HG03108 (cell line): ENCODE data around the gene DCLK1.

ENCODE experiments used
- ATAC-seq: cut with Tn5 transposase; IDR thresholded peaks from one replicate; pipeline ENCODE4 v1.9.1; 2021; ENCODE audit warnings: moderate library complexity; ENCODE audit not compliant: unreplicated experiment

Gene DCLK1

DNA sequence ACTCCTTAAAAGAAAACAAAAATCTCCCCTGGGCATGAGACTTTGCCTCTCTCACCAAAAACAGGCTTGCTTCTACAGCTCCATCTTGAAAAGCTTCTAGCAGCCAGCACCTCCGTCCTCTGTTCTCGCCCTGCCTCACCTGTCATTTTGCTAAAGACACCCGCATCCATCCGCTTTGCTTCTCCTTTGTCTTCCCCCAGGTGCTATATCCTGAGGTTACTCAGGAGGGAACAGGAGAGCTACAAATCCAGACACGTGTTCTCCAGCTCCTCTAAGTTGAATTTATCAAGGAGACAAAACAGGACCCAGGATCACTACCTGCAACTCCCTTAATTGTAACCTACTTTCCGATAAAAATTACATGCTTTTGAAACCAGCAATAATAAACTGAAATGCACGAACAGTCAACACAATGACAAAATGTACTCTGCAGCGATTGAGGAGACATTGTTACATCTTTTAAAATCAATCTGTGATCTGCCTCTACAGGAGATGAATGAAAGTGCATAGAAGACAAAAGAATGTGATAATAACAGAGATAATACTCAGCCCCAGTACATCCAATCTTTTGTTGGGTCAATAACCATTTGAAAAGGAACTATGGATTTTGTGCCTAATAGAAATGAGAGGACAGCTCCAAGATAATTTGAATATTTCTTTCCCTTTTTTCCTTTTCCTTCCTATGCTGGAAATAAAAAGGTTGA lies 221.2 kb downstream of the DCLK1 start:
- no peak for ATAC-seq

DNA sequence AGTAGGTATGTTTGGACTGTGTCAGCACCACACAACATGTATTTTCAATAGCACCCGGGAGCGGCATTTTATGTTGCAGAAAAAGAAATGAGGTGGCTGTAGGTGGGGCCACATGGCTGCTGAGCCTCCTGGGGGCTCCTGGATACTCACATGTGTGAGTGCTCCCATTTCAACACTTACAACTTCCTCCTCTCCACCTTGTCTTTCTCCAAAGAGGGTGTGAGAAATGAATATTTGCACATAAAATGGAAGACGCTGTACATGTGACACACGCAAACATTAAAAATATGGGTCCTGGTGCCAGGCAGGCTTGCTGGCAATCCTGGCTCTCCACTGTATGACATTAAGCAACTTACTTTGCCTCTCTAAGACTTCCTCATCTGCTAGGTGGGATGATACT lies 222.1 kb downstream of the DCLK1 start:
- ATAC-seq = no peak

DNA sequence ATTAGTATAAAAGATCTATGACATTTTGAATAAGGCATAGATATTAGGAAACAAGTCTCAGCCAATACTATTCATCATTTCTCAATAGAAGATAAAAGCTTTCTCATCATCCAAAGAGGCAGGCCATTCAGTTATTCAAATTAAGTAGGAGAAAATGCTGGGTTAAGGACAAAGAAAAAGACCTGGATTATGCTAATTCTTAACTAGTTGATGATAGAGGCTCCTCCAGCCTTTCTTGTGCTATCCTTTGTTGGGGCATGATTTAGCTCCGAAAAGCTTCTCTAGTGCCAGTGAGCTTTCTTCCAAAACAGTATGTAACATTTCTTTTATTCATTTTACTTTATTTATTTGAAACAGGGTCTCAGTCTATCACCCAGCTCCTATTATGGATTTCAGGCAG lies 223.0 kb downstream of the DCLK1 start:
- no peak for ATAC-seq

DNA sequence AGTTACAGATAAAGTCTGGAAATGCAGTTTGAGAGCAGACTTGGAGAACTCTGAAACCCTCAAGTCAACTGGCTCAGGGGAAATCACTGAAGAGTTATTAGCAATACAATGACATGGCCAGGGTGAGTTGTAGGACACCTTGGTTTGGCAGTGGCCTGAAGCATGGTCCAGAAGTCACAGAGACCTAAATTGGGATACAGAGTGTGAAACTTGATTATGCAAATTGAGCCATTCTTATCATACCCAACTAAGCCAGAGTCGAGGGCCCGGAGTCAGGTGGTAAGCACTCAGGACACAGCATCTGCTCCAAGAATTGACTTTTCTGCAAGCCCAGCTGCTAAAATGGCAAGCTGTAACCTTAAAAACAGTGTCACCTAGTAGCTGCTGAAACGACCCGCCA lies 224.5 kb downstream of the DCLK1 start:
- ATAC-seq = no peak

DNA sequence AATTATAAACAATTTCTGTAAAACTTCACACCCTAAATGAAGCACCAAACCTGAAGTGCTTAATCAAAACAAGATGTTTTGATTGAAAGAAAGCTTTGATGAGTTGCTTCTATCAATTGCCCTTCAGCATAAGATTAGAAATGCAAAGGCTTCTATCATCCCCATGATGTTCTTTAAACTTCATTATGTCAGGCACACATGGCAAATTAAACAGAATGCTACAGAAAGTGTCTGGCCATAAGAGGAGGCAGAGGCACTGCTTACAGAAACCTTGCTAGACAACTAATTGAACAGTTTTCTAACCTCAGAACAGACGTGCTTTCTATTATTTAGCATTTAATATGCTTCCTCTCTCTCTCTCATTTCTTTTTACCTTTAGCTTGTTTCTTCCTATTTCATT lies 228.1 kb downstream of the DCLK1 start:
- no peak for ATAC-seq

DNA sequence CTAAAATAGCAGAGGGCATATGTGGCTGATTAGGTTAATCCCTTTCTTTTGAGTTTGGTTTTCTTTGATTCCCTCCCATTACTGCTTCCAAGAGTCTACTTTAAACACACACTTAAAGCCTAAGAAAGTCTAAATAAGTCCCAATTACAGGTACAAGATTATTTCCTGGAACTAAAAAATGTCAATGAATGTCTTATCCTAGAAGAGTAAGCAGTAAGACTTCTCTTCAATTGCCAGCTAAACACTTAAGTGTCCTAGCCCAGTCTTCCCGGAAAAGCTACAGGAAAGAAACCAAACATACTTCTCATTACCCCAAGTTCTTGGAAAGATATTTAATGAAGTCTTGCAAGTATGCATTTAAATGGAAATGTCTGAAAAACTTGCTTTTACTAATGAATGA lies 233.1 kb downstream of the DCLK1 start:
- no peak for ATAC-seq

DNA sequence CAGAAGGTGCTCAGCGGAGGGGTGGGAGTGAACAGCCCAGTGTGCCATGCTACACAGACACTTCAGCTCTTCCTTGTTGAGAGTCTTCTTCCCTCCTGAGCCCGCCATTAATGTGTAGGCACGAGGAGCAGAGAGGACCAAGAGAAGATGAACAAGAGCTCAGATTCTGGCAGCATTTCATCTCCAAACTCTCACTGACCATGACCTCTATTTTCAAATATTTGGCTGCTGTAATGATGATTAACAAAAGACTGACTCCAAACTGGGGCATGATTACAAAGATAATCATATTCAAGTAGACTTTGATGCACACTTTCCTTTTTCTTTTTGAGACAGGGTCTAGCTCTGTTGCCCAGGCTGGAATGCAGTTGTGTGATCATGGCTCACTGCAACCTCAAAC lies 236.5 kb downstream of the DCLK1 start:
- ATAC-seq = no peak

DNA sequence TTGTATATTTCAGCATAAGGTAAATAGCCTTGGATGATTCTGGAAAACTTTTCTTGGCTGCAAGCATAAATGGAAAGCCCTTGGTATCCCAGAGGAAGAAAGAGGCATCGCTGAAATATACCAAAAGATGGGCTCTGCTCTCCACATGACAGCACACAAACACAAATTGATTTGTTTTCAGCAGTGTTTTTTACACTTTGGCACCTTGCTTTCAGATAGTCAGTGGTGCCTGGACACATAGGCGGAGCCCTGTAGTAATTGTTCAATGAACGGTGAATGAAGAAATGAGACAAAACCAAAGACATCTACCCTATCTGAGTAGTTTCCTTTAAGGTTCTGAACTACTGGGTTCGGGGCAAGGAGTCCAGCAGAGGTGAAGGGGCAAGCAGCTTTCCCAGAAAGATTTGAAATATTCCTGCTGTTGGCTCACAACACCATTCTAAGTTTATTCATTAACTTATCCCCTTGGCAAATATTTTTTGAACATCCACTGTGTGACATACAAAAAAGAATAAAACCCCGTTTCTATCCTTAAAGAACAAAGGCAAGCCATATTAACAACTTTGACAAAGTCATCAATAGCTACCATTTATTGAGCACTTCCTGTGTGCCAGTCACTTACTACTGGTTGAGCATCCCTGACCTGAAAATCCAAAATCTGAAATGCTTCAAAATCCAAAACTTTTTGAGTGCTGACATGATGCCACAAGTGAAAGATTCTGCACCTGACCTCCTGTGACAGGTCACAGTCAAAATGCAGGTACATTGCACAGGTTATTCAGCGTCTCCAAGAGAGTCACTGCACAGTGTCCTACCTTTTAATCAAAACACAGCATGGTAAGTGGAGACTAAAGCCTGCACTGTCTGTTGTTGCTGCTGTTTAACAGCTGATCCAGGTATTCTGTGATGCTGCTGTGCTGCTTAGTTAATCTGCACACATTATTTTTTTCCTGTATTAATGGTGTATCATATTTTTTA lies 238.1 kb downstream of the DCLK1 start:
- no peak for ATAC-seq

DNA sequence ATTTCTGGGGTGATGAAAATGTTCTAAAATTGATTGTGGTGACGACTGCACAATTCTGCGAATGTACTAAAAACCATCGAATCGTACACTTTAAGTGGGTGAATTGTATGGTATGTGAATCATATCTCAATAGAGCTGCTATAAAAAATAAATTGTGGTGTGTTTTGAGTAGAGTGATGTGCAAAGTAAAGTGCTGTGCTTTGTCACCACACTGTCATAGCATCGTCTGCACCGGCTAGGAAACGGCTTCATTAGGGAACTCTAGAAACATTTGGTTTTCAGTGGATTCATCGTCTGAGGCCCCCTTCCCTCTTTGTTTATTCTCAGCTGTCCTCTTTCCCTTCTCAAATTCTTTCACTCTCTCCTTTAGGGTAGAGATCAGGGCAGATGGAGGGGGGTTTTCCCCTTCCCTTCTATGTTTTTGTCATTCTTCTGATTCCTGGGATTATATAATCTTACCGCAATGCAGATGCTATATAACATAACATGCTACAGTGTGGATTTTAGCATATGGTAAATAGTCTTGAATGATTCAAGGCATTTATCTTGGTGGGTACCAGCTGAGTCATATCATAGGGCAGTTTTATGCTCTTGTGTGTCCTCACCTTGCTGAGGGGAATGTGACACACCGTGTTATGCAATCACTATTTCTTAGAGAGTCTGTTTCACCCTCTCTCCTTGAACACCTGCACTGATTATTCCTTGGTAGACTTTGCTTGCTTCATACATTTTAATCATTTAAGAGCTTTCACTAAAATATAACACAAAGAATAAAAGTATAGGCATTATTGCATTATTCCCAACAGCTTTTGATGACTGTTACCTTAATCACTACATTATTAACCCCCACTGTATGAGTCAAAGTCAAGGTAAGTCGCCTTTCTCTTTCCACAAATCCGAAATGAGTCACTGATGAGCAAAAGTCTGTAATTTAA lies 239.4 kb downstream of the DCLK1 start:
- no peak for ATAC-seq

DNA sequence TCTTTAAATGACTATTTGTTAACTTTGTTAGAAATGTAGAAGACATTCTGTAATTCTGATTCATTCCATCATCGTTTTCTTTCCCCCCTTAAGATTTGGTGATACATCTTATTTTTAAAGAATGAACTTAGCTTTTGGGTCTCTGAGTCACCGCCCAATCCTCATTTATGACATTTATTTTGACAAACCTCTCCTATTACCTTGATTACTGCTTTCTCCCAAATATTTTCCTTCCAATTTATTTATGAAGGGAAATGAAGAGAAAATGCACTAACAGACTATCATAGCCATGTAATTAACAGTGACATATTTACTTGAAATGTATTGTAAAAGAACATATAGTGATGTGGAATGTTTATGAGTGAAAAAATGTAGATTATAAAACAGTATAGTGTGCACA lies 241.6 kb downstream of the DCLK1 start:
- no peak for ATAC-seq

DNA sequence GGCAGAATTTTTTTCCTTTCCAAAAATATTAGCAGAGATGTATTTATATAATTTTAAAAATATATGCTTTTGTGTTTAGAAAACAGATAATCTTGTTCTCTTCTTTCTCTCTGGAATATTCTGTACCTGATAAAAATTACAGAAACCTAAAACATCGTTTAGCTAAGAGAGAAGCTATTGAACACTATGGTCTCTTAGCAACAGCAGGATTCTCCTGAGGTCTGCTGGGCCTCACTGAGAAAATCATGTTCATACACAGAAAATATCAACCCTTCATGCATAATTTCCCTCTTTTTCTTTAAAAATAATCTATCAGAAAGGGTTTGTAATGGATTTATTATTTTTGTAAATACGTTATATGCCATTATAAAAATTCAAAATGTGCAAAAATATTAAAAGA lies 242.2 kb downstream of the DCLK1 start:
- no peak for ATAC-seq

DNA sequence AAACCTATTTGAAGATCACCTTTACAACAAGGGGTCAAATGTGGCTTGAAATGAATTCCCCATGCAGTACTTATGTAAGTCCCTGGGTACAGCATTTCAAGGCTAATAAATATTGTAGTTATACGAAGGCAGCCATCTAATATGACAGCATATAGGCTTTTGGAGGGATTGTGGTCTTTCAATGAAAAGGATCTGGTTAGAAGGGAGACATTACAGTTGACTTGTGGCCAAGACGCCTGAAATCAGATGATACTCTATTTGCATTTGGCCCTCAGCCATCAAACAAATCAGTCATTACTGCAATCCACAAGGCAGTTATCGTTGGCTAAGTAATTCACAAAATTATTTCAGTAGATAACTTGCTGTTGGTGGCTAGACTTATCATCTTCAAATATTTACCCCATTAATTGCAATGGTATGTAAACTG lies 242.7 kb downstream of the DCLK1 start:
- no peak for ATAC-seq

DNA sequence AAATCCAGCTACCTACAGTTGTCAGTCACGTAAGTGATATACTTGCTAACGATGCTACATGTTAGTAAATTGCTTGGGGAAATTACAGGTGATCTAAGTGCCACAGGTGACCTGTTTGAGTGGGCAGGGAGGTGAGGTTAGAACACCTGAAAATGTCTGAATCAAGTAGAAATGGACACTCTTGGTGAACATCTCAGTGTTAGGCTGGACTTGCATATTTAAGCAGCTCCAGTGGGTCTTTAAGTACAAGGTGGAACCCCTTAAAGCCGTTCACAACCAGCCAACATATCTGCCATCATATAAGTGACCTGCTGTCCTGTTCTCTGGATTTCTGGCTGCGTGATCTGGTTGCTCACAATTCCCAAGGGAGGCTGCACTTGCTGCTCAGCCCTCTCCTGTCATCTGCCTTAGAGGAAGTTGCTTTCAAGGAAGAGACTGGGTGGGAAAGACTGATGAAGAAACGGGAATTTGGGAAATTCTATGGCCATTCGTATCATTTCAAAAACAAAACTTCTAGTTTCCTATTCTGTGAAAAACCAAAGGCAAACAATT lies 244.0 kb downstream of the DCLK1 start:
- ATAC-seq = no peak

DNA sequence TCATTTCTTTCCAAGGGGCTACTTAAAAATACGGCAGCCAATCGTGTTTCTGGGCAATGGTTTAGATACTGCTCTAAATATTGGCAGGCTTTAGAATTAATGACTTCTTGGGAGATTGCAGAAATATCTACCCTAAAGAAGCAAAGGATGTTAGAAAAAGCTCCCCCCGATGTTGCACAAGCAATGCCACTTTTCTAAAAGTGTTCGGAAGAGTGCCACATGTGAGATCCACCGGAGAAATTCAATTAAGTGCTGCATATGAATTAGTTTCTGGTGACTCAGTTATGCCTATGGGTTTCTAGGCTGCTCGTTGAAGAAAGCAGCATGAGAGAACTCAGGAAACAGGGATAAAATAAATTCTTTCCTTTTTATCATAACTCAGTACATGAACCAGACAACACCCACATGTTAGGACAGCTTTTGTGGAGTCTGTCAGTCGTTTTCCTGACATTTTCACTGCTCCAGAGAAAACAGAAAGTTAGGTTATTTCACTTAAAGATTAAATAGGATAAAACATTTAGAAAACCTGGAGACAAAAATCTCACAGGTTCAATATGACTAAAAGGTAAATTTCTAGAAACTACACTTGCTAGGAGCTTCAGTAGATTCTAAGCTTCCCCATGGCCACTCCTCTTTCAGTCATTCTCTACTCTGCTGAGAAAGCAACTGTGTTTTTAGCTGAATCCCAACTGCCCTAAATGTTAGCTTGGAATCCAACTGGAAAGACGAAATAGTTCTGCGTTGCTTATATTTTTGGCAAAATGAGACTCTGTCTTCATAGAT lies 244.7 kb downstream of the DCLK1 start:
- ATAC-seq = no peak

DNA sequence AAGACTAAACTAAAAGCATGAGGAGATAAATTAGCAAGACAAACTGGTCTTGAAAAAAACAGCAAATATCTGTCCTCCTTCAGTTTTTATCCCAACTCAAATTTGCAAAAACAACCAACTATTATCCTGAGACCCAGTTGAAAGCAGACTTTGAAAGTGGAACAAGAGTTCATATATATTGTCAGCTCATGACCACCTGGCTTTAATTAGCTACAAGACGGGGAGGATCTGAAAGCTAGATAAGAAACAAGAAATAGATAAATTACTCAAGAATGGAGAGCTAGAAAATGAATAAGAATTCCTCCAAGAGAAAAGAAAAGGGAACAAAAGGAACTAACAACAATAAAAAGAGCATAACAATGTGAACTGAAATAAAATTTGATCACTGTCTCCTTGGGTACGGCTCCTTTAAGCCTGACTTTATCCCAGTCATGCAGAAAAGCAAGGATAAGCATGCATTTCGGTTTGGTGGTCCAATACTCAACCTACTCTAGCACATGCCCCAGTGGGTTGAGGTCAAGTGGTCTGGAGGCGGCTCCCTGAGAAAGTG lies 246.9 kb downstream of the DCLK1 start:
- ATAC-seq = no peak

DNA sequence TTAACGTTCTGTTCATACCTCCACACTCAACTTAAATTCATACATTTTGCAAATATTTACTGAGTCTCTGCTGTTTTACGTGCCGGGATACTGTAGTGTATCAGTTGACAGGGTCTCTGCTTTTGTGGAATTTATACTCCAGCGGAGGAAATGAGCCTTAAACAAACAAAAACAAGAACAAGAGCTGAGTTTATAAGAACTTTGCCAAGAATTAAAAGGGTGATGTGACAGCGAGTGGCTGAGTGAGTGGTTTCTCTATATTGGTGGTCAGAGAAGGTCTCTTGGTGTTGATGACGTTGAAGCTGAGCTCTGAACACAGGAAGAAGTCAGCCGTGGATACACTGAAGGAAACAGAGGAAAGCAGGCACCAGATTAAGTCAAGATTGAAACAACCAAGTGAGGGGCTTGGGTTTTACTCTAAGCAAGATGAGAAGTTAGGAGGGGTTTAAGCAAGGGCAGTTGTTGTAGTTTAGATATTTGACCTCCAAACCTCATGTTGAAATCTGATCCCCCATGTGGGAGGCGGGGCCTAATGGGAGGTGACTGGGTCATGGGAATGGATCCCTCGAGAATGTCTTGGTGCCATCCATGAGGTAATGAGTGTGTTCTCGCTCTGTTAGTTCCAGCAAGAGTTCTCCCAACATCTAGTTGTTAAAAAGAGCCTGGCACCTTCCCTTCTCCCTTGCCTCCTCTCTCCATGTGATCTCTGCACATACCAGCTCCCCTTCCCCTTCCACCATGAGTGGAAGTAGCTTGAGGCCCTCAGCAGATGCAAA lies 248.3 kb downstream of the DCLK1 start:
- no peak for ATAC-seq

DNA sequence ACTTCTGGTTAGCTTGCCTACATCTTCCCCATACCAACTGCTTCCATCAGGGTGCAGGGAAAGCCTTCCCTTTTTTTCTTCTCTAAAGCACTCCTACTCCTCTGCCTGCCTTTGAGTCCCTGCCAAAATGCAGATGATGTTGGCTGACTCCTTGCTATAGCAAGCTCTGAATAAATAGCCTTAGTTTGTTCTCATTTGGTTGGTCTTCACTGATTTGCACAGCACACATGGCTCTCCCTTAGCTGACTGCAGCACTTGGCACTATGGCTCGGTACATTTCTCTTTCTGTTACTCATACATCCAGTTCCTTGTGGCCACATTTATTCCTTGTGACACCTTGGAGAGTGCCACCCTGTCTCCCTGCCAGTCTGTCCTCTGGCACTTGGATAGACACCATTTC lies 249.8 kb downstream of the DCLK1 start:
- no peak for ATAC-seq

DNA sequence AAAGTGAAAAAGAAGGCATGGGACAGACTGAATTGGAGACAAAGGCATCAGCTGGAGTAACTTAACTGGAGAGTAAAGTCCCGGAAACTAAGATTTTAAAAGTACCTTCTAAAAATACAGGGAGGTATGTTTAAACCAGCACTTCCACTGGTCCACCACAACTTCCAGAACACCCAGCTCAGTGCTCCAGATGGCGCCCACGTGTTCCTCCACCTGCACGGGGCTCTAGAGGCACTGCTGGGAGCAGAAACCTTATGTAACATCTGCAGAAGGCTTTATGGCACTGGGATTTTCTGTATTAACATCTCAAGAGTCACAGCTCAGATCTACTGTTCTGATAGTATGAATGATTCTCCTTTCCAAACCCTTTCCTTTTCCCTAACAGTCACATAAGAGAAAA lies 252.1 kb downstream of the DCLK1 start:
- no peak for ATAC-seq

DNA sequence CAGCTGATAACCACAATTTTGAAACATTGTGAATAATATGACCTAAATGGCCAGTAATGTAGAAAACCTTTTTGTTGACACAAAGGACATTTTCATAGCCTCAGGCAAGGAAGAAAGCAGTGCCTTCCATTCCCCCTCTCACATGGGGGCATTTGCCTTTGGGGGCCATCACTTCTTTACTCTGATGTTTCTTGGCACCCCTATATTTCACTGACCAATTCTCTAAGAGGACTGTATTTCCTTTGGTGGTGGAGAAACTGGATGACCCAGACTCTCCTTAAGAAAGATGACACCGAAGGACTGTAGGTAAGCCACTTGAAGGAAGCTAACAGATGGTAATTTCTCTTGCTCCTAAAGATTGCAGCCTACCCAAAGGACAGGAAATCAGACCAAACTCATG lies 254.6 kb downstream of the DCLK1 start:
- ATAC-seq = no peak
